IMR-90 (cell line): Measurements from ENCODE around the gene SNAP23. TPM values are rescaled to one million over a fixed set of nuclear protein-coding genes. Genes with fewer than 3 reads are reported as not detected.

Source experiments
- MAZ ChIP-seq: IDR thresholded peaks from 2 replicates; pipeline ENCODE4 v1.6.1; 2012; ENCODE audit warnings: low read depth, mild to moderate bottlenecking, low read length, improper control_type of control experiment, moderate library complexity, borderline replicate concordance
- MXI1 ChIP-seq: IDR thresholded peaks from 2 replicates; pipeline ENCODE4 v1.6.1; 2012; ENCODE audit warnings: low read depth, mild to moderate bottlenecking, low read length, moderate library complexity, borderline replicate concordance
- POLR2A ChIP-seq: IDR thresholded peaks from 2 replicates; pipeline ENCODE4 v1.6.1; 2012; ENCODE audit warnings: mild to moderate bottlenecking, low read depth, low read length
- SMC3 ChIP-seq: fragments of 150-350 bp; IDR thresholded peaks from 2 replicates; pipeline ENCODE4 v1.6.1; 2016; ENCODE audit warnings: low read depth, mild to moderate bottlenecking, antibody characterized with exemption, low read length, moderate library complexity
- polyA plus RNA-seq, 3 experiments: library from polyadenylated mRNA; depleted of rRNA; stranded (reverse); fragments of >200 nt; gene quantifications; 2 replicates each; pipeline ENCODE4 v1.2.3, GENCODE V29; 2012; ENCODE audit warnings: low replicate concordance in 1 of 3
- total RNA-seq: library from RNA; depleted of rRNA; stranded (reverse); fragments of >200 nt; gene quantifications from 2 replicates; pipeline ENCODE4 v1.2.3, GENCODE V29; 2012
- TF ChIP-seq, protein P1 (sequence below): fragments of 150-350 bp; IDR thresholded peaks from 2 replicates; pipeline ENCODE4 v1.6.1; 2016; ENCODE audit warnings: low read depth, mild to moderate bottlenecking, low read length, moderate library complexity, borderline replicate concordance

The SNAP23 gene
- total and polyA plus RNA-seq, 2 of the 4 experiments (the other 2 are of a cell fraction) = 36.0 to 45.5 TPM

DNA sequence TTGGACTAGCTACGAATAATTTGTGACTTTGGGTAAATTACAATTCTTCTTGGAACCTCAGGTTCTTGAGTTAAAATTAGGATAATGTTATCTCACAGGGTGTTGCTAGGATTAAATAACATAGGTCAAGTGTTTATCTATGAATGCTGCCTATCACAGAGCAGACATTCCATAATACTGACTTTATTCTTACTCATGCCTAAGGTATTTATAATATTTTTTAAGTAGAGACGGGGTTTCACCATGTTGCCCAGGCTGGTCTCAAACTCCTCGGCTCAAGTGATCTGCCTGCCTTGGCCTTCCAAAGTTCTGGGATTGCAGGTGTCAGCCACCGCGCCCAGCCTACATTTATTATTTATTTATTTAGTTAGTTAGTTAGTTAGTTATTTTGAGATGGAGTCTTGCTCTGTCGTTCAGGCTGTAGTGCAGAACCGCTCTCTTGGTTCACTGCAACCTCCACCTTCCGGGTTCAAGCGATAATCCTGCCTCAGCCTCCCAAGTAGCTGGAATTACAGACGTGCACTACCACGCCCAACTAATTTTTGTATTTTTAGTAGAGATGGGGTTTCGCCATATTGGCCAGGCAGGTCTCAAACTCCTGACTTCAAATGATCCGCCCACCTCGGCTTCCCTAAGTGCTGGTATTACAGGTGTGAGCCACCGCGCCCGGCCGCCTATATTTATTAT lies 3.8 kb upstream of the SNAP23 start (continued):
- TF ChIP-seq, protein P1, sequence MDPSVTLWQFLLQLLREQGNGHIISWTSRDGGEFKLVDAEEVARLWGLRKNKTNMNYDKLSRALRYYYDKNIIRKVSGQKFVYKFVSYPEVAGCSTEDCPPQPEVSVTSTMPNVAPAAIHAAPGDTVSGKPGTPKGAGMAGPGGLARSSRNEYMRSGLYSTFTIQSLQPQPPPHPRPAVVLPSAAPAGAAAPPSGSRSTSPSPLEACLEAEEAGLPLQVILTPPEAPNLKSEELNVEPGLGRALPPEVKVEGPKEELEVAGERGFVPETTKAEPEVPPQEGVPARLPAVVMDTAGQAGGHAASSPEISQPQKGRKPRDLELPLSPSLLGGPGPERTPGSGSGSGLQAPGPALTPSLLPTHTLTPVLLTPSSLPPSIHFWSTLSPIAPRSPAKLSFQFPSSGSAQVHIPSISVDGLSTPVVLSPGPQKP = no peak
- no peak for TF ChIP-seq MXI1
- no peak for TF ChIP-seq SMC3
- no peak for TF ChIP-seq POLR2A
- no peak for TF ChIP-seq MAZ
